MCF 10A (cell line): ENCODE data around the gene IRF2. TPM values are rescaled to one million over a fixed set of nuclear protein-coding genes. Genes with fewer than 3 reads are reported as not detected.

Source experiments
- BruUV-seq: library from RNA; stranded (reverse); fragments of 400-500 nt; replicated peaks from 2 replicates; lab custom pipeline; 2021; lab: Mats Ljungman, UMichigan
- CTCF ChIA-PET: fragments of 300-600 bp; sonication (Branson Sonifier 250); formaldehyde crosslinking; extraction: SDS; loops from one replicate; lab custom pipeline; 2021; ENCODE audit warnings: antibody characterized with exemption, inconsistent platforms; lab: Yijun Ruan, JAX
- POLR2A ChIA-PET: fragments of 300-600, 350-650 bp; sonication (Branson Sonifier 250); formaldehyde crosslinking; extraction: SDS; loops from one replicate; lab custom pipeline; 2020; ENCODE audit warnings: antibody characterized with exemption, inconsistent platforms; lab: Yijun Ruan, JAX
- DNase-seq: peaks from one replicate; pipeline ENCODE4 v3.0.0-alpha.2; 2018; ENCODE audit not compliant: unreplicated experiment
- H3K27ac Mint-ChIP-seq: one replicate; pipeline ENCODE4 v1.8.0; 2022; ENCODE audit warnings: mild to moderate bottlenecking, low read depth, mixed read lengths; ENCODE audit not compliant: unreplicated experiment
- H3K27me3 Mint-ChIP-seq: one replicate; pipeline ENCODE4 v1.8.0; 2022; ENCODE audit warnings: mixed read lengths; ENCODE audit not compliant: insufficient read depth, unreplicated experiment
- H3K36me3 Mint-ChIP-seq: one replicate; pipeline ENCODE4 v1.8.0; 2022; ENCODE audit warnings: mild to moderate bottlenecking, moderate library complexity, mixed read lengths; ENCODE audit not compliant: insufficient read depth, unreplicated experiment
- H3K4me1 Mint-ChIP-seq: one replicate; pipeline ENCODE4 v1.8.0; 2022; ENCODE audit warnings: mixed read lengths; ENCODE audit not compliant: insufficient read depth, unreplicated experiment
- H3K4me3 Mint-ChIP-seq: one replicate; pipeline ENCODE4 v1.8.0; 2022; ENCODE audit warnings: mild to moderate bottlenecking, moderate library complexity, mixed read lengths; ENCODE audit not compliant: unreplicated experiment
- H3K9me3 Mint-ChIP-seq: one replicate; pipeline ENCODE4 v1.8.0; 2022; ENCODE audit warnings: mixed read lengths; ENCODE audit not compliant: unreplicated experiment
- intact Hi-C: fragments of 100-400 bp; cut with micrococcal nuclease; formaldehyde crosslinking; loops from 2 replicates; pipeline ENCODE4 v1.14.1; 2022
- total RNA-seq: library from RNA; stranded (reverse); gene quantifications from 2 replicates; pipeline ENCODE4 v1.2.3, GENCODE V29; 2022
- TF ChIP-seq, protein P1 (sequence below): fragments of 200-600 bp; IDR thresholded peaks from one replicate; pipeline ENCODE4 v1.8.0; 2022; ENCODE audit warnings: antibody characterized with exemption, mild to moderate bottlenecking; ENCODE audit not compliant: unreplicated experiment

IRF2 gene
- total RNA-seq, 1 experiment from 2014 or later, result 20.8 TPM

DNA sequence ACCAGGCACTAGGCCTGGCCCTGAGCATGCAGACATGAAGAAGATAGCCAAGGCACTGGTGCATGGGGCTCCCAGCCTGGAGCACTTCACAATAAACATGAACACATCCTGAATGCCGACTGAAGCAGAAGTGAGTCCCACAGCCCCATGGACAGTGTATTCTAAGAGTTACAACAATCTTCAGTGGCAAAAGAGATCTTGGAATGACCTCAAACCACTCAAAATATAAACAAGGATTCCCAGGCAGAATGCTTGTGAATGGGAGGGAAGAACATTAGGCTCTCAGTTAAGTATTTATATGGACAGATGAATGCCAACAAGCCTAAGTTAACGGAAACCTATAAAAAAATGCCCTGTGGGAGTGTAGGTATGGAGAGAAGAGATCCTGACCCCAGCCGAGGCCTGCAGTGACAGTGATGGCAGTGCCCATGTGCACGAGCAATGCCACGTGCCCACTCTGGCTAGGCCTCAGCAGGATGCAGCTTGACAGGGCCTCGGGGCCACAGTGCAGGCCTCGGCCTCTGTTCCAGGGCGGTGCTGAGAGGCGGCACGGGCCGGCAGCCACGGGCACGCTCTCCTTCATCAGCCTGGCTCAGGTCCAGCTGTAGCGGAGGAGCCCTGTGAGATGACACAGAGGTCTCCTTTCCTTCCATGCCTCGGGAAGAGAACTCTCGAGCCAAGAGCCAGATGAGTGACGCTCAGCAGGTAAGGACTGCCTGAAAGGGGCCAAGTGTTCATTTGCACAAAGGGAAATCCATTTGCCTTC lies 49.2 kb downstream of the IRF2 start:
- POLR2A ChIA-PET, result no interaction called here
- no peak for DNase-seq
- no peaks in the 10 kb centered on the region for H3K27me3 Mint-ChIP-seq
- CTCF ChIA-PET, result no interaction called here
- intact Hi-C loops, result no loop called here
- H3K4me1 Mint-ChIP-seq, result no peaks in the 10 kb centered on the region
- peaks cover 39% of the 10 kb centered on the region for H3K36me3 Mint-ChIP-seq
- no peak overlapping the region for H3K4me3 Mint-ChIP-seq
- no TSS peak for BruUV-seq
- no peak overlapping the region for H3K27ac Mint-ChIP-seq
- peaks cover 8% of the 10 kb centered on the region for H3K9me3 Mint-ChIP-seq
- TF ChIP-seq, protein P1, sequence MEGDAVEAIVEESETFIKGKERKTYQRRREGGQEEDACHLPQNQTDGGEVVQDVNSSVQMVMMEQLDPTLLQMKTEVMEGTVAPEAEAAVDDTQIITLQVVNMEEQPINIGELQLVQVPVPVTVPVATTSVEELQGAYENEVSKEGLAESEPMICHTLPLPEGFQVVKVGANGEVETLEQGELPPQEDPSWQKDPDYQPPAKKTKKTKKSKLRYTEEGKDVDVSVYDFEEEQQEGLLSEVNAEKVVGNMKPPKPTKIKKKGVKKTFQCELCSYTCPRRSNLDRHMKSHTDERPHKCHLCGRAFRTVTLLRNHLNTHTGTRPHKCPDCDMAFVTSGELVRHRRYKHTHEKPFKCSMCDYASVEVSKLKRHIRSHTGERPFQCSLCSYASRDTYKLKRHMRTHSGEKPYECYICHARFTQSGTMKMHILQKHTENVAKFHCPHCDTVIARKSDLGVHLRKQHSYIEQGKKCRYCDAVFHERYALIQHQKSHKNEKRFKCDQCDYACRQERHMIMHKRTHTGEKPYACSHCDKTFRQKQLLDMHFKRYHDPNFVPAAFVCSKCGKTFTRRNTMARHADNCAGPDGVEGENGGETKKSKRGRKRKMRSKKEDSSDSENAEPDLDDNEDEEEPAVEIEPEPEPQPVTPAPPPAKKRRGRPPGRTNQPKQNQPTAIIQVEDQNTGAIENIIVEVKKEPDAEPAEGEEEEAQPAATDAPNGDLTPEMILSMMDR, result no peak

DNA sequence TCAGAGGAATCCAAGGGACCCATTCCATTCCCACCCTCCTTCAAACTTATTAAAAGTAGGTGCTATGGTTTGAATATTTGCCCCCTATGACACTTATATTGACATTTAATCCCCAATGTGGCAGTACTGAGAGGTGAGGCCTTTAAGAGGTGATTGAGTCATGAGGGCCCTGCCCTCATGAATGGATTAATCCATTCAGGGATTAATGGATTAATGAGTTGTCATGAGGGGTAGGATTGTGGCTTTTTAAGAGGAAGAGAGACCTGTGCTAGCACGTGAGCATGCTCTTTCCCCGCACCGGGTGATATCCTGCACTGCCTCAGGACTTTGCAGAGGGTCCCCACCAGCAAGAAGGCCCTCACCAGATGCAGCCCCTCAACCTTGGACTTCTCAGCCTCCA lies 50.1 kb downstream of the IRF2 start:
- intact Hi-C loops, result no loop called here
- Mint-ChIP-seq H3K27me3 (no peaks in the 10 kb centered on the region), H3K27ac (no peak overlapping the region), H3K9me3 (peaks cover 8% of the 10 kb centered on the region), H3K4me1 (no peaks in the 10 kb centered on the region), H3K4me3 (no peak overlapping the region), H3K36me3 (peaks cover 39% of the 10 kb centered on the region)
- CTCF ChIA-PET, result no interaction called here
- no TSS peak for BruUV-seq
- POLR2A ChIA-PET, result no interaction called here
- no peak for DNase-seq
- TF ChIP-seq, protein P1, result no peak

DNA sequence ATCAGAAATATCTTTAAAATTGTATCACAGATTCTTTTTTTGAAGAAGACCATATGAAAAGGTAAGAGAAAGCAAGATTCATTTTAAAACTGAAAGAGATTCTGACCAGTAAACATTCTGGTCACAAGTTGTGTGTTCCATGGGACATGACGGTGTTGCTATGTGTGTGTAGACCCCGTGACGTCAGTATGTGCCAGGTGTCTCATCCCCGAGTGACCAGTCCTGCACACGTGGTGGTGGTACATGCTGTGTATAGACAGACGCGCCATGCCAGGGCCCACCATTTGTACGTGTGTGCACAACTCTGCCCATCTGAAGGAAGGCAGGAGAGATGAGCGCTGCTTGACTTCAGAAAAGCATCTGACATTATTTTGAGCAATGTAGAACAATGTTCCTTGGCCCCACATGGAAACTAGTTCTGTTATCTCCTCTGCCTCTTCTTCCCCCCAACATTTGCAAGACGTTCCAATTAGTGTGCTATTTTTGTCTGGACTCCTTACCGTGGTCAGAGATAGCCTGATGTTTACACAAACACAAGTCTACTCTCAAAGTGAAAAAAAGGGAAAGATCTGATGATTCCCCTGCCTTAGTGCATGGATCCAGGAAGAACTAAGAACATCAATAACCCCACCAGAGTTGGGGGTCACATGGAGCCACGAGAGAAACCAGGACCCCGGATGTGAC lies 51.2 kb downstream of the IRF2 start:
- POLR2A ChIA-PET, result no interaction called here

DNA sequence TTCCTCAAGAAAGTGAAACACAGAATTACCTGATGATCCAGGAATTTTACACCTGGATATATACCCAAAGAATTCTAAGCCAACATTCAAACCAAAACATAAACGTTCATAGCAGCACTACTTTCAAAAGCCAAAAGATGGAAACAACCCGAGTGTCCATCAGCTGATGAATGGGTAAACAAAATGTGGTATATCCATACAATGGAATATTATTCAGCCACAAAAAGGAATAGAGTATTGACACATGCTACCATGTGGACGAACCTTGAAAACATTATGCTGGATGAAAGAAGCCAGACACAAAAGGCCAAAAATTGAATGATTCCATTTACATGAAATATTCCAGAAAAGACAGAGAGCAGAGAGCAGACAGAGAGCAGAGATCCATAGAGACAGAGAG lies 52.0 kb downstream of the IRF2 start:
- DNase-seq, result no peak
- BruUV-seq, result no TSS peak
- Mint-ChIP-seq H3K4me3 (no peak overlapping the region), H3K9me3 (peaks cover 8% of the 10 kb centered on the region), H3K36me3 (peaks cover 46% of the 10 kb centered on the region), H3K4me1 (peaks cover 13% of the 10 kb centered on the region), H3K27ac (no peak overlapping the region), H3K27me3 (no peaks in the 10 kb centered on the region)
- ChIA-PET CTCF (interaction anchor here (1.0 kb wide), 1 partner anchor 52 kb away, joined by 3 read pairs; the partner anchor contains the start of gene IRF2), POLR2A (interaction anchor here (0.8 kb wide), 1 partner anchor 12 kb away, joined by 3 read pairs; no protein-coding TSS in a partner anchor)
- intact Hi-C loops, result no loop called here
- TF ChIP-seq, protein P1, result no peak

More for the DNA sequence above, 51.2 kb downstream of the IRF2 start:
- no peak overlapping the region for H3K27ac Mint-ChIP-seq
- no peak for DNase-seq
- H3K9me3 Mint-ChIP-seq, result peaks cover 8% of the 10 kb centered on the region
- no peaks in the 10 kb centered on the region for H3K27me3 Mint-ChIP-seq
- no peak overlapping the region for H3K4me3 Mint-ChIP-seq
- TF ChIP-seq, protein P1, result no peak
- CTCF ChIA-PET, result no interaction called here
- peaks cover 46% of the 10 kb centered on the region for H3K36me3 Mint-ChIP-seq
- peaks cover 6% of the 10 kb centered on the region for H3K4me1 Mint-ChIP-seq
- no TSS peak for BruUV-seq
- intact Hi-C loops, result no loop called here
